Heart right ventricle (tissue), 16 donors: ENCODE results near the gene PRKCSH. TPM values are rescaled to one million over a fixed set of nuclear protein-coding genes. Genes with fewer than 3 reads are reported as not detected.

Experiments
- ATAC-seq, 8 donors: fragments of 200-7000 bp; cut with Tn5 transposase; one replicate each; pipeline ENCODE4 v1.9.1; 2020; ENCODE audit warnings: mild to moderate bottlenecking in 8 of 8, moderate library complexity in 8 of 8, moderate number of reproducible peaks in 1 of 8
- DNase-seq, 2 donors: peaks; one replicate each; pipeline ENCODE4 v3.0.0-alpha.2; 2020
- H3K27ac ChIP-seq, 10 donors: fragments of 200-600 bp; sonication (generic) in 2 of 10; one replicate each; pipeline versions ENCODE4 v1.5.0 to v1.8.0; 2020 to 2022; ENCODE audit warnings: mild to moderate bottlenecking in 3 of 10
- H3K27me3 ChIP-seq, 7 donors: fragments of 200-600 bp; one replicate each; pipeline ENCODE4 v1.8.0; 2021 to 2022; ENCODE audit warnings: mild to moderate bottlenecking in 2 of 7
- H3K36me3 ChIP-seq, 9 donors: fragments of 200-600 bp; sonication (generic) in 1 of 9; one replicate each; pipeline versions ENCODE4 v1.5.0 to v1.8.0; 2020 to 2022; ENCODE audit warnings: mild to moderate bottlenecking in 2 of 9
- H3K4me1 ChIP-seq, 9 donors: fragments of 200-600 bp; sonication (generic) in 1 of 9; one replicate each; pipeline versions ENCODE4 v1.5.0 to v1.8.0; 2020 to 2022; ENCODE audit warnings: mild to moderate bottlenecking in 4 of 9
- H3K4me3 ChIP-seq, 10 donors: fragments of 200-600 bp; sonication (generic) in 2 of 10; one replicate each; pipeline versions ENCODE4 v1.5.0 to v1.8.0; 2020 to 2022; ENCODE audit warnings: mild to moderate bottlenecking in 7 of 10, moderate library complexity in 2 of 10
- H3K9me3 ChIP-seq, 11 donors: fragments of 200-600 bp in 10 of 11; sonication (generic) in 2 of 11; one replicate each; pipeline versions ENCODE4 v1.5.0 to v1.8.0; 2013 to 2022; ENCODE audit warnings: mild to moderate bottlenecking in 2 of 11, control low read depth in 1 of 11, moderate library complexity in 1 of 11
- WGBS, 2 donors: extraction: QIAGEN DNeasy Blood & Tissue Kit; methylation state at CpG; one replicate each; pipeline ENCODE4 v1.1.7; 2013; ENCODE audit warnings: inconsistent platforms in 1 of 2; 5-methylcytosine and 5-hydroxymethylcytosine counted together
- intact Hi-C, 10 donors: fragments of 100-400 bp; cut with DNase I; formaldehyde crosslinking; loops; one replicate each; pipeline versions ENCODE4 v1.11.1 to v1.14.2; 2022
- polyA plus RNA-seq, 2 donors: library from polyadenylated mRNA; stranded (reverse); fragments of 200-250 nt; gene quantifications; one replicate each; pipeline ENCODE4 v1.2.3, GENCODE V29; 2013
- total RNA-seq, 10 donors: library from RNA; stranded (reverse); fragmentation: NEBNext Ultra II Directional in 3 of 10; extraction: Animal tissue kit (Norgen Biotek cat#: 25700) in 3 of 10; gene quantifications; one replicate each; pipeline versions ENCODE4 v1.2.1 to v1.2.4, GENCODE V29; 2021 to 2023
- TF ChIP-seq, protein P1 (sequence below), 9 donors: fragments of 200-600 bp; sonication (generic) in 2 of 9; IDR thresholded peaks; one replicate each; pipeline versions ENCODE4 v1.5.0 to v1.8.0; 2021 to 2022; ENCODE audit warnings: antibody characterized with exemption in 9 of 9, mild to moderate bottlenecking in 5 of 9, moderate library complexity in 1 of 9
- donor health status: Arrhythmogenic right ventricular cardiomyopathy.
- donor health status: ischemic (EF 13 %, LVEDD 7.1; RV severe dilation, severe dysfunction).
- donor health status: healthy with polysubstance abuse.
- donor health status: DM: no; HTN: yes; CAD: no.
- donor health status: DM: no; HTN: no; CAD: no.
- donor health status: ischemic (EF 25% LVEDD 6.9; RV normal size, moderate dysfunction).
- donor health status: ischemic (EF 25% LVEDD 5.7; RV mildly dilated, moderate dysfunction).
- donor health status: healthy.
- donor health status: DM: yes; HTN: yes; CAD: no.
- donor health status: Ischemic cardiomyopathy.
- donor health status: ischemic (EF 35%, LVEDD 5.7; RV mildly dilated, moderate dysfunction).
- donor health status: nonischemic (EF 11% LVEDD 7.7; RV severe dilation, severe dysfunction).
- donor health status: DM: yes; HTN: yes; CAD: no.
- donor health status: PGD.
- donor health status: ischemic (EF 29% LVEDD 5.4; RV normal size, mild dysfunction).
- donor health status: nonischemic (EF 23%, LVEDD 6.1; RV moderate dilation, normal function).

PRKCSH gene
- total and polyA plus RNA-seq, 12 donors, result 84.3 to 177 (median 116) TPM

DNA sequence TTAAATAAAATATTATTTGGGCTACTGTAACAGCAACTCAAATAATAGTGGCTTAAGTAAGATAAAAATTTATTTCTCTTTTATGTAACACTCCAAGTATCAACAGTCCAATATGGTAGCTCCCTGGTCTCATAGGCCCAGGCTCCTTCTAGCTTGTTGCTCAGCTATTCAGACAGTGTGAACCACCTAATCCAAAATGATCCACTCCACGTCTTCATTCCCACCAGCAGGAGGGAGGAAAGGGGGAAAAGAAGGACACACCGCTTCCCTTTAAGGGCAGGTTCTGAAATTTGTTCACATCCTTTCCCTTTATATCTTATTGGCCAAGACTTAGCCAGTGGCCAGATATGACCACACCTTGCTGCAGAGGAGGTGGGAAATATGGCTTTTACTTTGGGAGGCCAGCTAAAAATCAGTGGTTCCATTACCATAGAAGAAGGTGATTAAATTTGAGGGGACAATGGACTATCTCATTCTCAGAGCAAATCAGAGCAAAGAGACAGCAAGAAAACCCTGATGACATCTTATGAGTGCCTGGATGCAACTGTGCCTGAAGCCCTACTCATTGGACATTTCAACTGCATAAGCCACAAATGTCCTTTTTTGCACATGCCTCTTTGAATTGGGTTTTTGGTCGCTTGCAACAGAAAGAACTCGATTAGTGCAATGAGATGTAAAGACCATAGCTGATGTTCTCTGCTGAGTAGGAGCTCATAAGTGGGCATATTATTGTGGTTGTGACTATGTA lies 44.3 kb upstream of the PRKCSH start:
- DNase-seq (no peak), ATAC-seq (no peak)
- Histone ChIP-seq H3K27ac (no peak overlapping the region), H3K27me3 (no peaks in the 10 kb centered on the region), H3K36me3 (no peaks in the 10 kb centered on the region), H3K4me3 (no peak overlapping the region), H3K9me3 (peaks cover 0 to 9% (median 6%) of the 10 kb centered on the region in 11 donors), H3K4me1 (peaks cover 0 to 9% (median 0%) of the 10 kb centered on the region in 9 donors)
- 74 to 84% methylated on average over 4 of the region's 4 CpGs for WGBS, 2 donors
- TF ChIP-seq, protein P1, sequence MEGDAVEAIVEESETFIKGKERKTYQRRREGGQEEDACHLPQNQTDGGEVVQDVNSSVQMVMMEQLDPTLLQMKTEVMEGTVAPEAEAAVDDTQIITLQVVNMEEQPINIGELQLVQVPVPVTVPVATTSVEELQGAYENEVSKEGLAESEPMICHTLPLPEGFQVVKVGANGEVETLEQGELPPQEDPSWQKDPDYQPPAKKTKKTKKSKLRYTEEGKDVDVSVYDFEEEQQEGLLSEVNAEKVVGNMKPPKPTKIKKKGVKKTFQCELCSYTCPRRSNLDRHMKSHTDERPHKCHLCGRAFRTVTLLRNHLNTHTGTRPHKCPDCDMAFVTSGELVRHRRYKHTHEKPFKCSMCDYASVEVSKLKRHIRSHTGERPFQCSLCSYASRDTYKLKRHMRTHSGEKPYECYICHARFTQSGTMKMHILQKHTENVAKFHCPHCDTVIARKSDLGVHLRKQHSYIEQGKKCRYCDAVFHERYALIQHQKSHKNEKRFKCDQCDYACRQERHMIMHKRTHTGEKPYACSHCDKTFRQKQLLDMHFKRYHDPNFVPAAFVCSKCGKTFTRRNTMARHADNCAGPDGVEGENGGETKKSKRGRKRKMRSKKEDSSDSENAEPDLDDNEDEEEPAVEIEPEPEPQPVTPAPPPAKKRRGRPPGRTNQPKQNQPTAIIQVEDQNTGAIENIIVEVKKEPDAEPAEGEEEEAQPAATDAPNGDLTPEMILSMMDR (IDR thresholded peaks at IDR 0.05), result no peak
- intact Hi-C loops, result no loop called here

GRCh38 chr19:11397089-11397610 lies 38.3 kb upstream of the PRKCSH start:
- WGBS, 2 donors, result 80 to 88% methylated on average over 22 of the region's 22 CpGs
- no peak overlapping the region for H3K4me3 ChIP-seq
- DNase-seq, result no peak

DNA sequence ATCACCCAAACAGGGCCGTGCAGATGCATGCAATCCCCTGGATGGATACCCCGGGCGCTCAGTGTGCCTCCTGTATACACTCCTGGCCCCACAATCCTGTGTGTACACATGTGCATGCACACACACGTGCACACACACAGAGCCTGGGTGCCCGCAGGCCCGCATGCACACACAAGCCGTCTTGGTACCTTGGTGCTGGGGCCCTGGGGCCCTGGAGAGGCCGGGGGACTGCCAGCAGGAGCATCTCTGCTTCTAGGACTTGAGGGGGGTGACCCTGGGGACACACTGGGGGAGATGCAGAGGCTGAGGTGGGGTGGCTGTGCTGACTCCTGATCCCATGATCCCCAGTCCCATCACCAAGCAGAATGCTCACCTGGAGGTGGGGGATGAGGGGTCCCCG lies 35.8 kb upstream of the PRKCSH start:
- DNase-seq (no peak), ATAC-seq (peak in 1 of 8 donors; percentile 41)
- Histone ChIP-seq H3K36me3 (peaks cover 0 to 9% (median 0%) of the 10 kb centered on the region in 9 donors), H3K27me3 (peaks cover 0 to 5% (median 0%) of the 10 kb centered on the region in 7 donors), H3K4me1 (peaks cover 0 to 5% (median 0%) of the 10 kb centered on the region in 9 donors), H3K9me3 (no peaks in the 10 kb centered on the region), H3K4me3 (no peak overlapping the region), H3K27ac (no peak overlapping the region)
- TF ChIP-seq, protein P1 (IDR thresholded peaks at IDR 0.05), result no peak
- intact Hi-C loops, result loop anchor here in 2 of 10 donors (10.0 kb wide), 1 partner anchor 105 kb away; the partner anchor contains the start of gene TSPAN16 (in 2 of the 2)
- 91 to 95% methylated on average over 9 of the region's 9 CpGs for WGBS, 2 donors

More at GRCh38 chr19:11397089-11397610, 38.3 kb upstream of the PRKCSH start:
- Histone ChIP-seq H3K27me3 (peaks cover 0 to 5% (median 0%) of the 10 kb centered on the region in 7 donors), H3K4me1 (no peaks in the 10 kb centered on the region), H3K9me3 (no peaks in the 10 kb centered on the region), H3K27ac (no peak overlapping the region), H3K36me3 (peaks cover 0 to 9% (median 0%) of the 10 kb centered on the region in 9 donors)
- TF ChIP-seq, protein P1 (IDR thresholded peaks at IDR 0.05), result no peak
- ATAC-seq, result no peak
- intact Hi-C loops, result no loop called here

DNA sequence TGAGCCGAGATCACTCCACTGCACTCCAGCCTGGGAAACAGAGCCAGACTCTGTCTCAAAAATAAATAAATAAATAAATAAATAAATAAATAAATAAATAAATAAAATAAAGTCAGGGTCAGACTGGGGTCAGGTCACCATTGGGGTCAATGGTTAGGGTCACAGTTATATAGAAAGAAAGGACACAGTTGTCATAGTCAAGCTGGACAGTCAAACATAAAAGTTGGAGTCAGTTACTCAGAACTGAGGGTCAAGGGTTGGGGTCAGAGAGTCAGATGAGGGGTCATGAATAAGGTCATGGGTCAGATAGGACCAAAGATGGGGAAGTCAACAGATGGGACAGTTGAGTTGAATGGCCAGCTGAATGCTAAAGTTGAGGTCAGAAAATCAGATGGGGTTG lies 34.6 kb upstream of the PRKCSH start:
- TF ChIP-seq, protein P1 (IDR thresholded peaks at IDR 0.05), result no peak
- Histone ChIP-seq H3K4me1 (peaks cover 0 to 12% (median 0%) of the 10 kb centered on the region in 9 donors), H3K27ac (no peak overlapping the region), H3K36me3 (peaks cover 0 to 9% (median 0%) of the 10 kb centered on the region in 9 donors), H3K9me3 (no peaks in the 10 kb centered on the region), H3K4me3 (no peak overlapping the region), H3K27me3 (peaks cover 0 to 5% (median under 1%) of the 10 kb centered on the region in 7 donors)
- no peak for DNase-seq
- ATAC-seq, result no peak
- WGBS, 2 donors, result 79 to 90% methylated on average over 1 of the region's 1 CpG
- intact Hi-C loops, result loop anchor here in 2 of 10 donors (10.0 kb wide), 1 partner anchor 106 kb away; the partner anchor contains the start of gene TSPAN16 (in 2 of the 2)
